Measurements from ENCODE around the gene TXNL1.
"Not testable (repeated sequence)": the region's sequence is repeated elsewhere in the genome, so short reads cannot be mapped to it uniquely, and the experiment has no call there.

Gene TXNL1

GRCh38 chr18:56638232-56639103 lies at the start of gene TXNL1:
Gene TXNL1 (minus strand): TSS chr18:56638592. CDS start chr18:56638440, 152 bp downstream.
- DNase-seq (ENCODE audit: low spot score) = peak; percentile 99

- no peak for DNase-seq (ENCODE audit: low spot score)
These were observed 45.9 kb upstream of the TXNL1 start for GRCh38 chr18:56684277-56684676.

GRCh38 chr18:56678836-56679565 lies 40.6 kb upstream of the TXNL1 start:
- DNase-seq (ENCODE audit: low spot score) = no peak

- no peak for DNase-seq (ENCODE audit: low spot score)
These were observed 38.2 kb upstream of the TXNL1 start for GRCh38 chr18:56676639-56677038.

- no peak for DNase-seq (ENCODE audit: low spot score)
These were observed 34.6 kb upstream of the TXNL1 start for GRCh38 chr18:56672981-56673380.

GRCh38 chr18:56672391-56672790 lies 34.0 kb upstream of the TXNL1 start:
- DNase-seq (ENCODE audit: low spot score) = no peak

GRCh38 chr18:56662902-56663301 lies 24.5 kb upstream of the TXNL1 start:
- no peak for DNase-seq (ENCODE audit: low spot score)

GRCh38 chr18:56662502-56662901 lies 24.1 kb upstream of the TXNL1 start:
- DNase-seq (ENCODE audit: low spot score) = no peak

GRCh38 chr18:56662063-56662408 lies 23.6 kb upstream of the TXNL1 start:
- DNase-seq (ENCODE audit: low spot score) = no peak

- peak; percentile 4 for DNase-seq (ENCODE audit: low spot score)
These were observed 23.1 kb upstream of the TXNL1 start for GRCh38 chr18:56661360-56662062.

GRCh38 chr18:56660655-56661054 lies 22.3 kb upstream of the TXNL1 start:
- no peak for DNase-seq (ENCODE audit: low spot score)

- no peak for DNase-seq (ENCODE audit: low spot score)
These were observed 20.7 kb upstream of the TXNL1 start for GRCh38 chr18:56659111-56659510.

- DNase-seq (ENCODE audit: low spot score) = no peak
These were observed 19.9 kb upstream of the TXNL1 start for GRCh38 chr18:56658261-56658660.

GRCh38 chr18:56654280-56654679 lies 15.9 kb upstream of the TXNL1 start:
- DNase-seq (ENCODE audit: low spot score) = not testable (repeated sequence)

- no peak for DNase-seq (ENCODE audit: low spot score)
These were observed 14.4 kb upstream of the TXNL1 start for GRCh38 chr18:56652802-56653201.

- DNase-seq (ENCODE audit: low spot score) = peak; percentile 23
These were observed 13.3 kb upstream of the TXNL1 start for GRCh38 chr18:56651771-56652092.

- DNase-seq (ENCODE audit: low spot score) = peak; percentile 99
These were observed 12.8 kb upstream of the TXNL1 start, which contains the start of gene WDR7 for GRCh38 chr18:56650944-56651770. Gene WDR7 (plus strand): TSS chr18:56651359. CDS start chr18:56672516, 21,157 bp downstream.

GRCh38 chr18:56649996-56650395 lies 11.6 kb upstream of the TXNL1 start:
- DNase-seq (ENCODE audit: low spot score) = peak; percentile 22

- DNase-seq (ENCODE audit: low spot score) = no peak
These were observed 9.8 kb upstream of the TXNL1 start for GRCh38 chr18:56647951-56648893.

GRCh38 chr18:56647071-56647470 lies 8.7 kb upstream of the TXNL1 start:
- DNase-seq (ENCODE audit: low spot score) = no peak
